Left ventricle myocardium inferior (tissue), 1 donor: ENCODE results near the gene GPC6. TPM values are rescaled to one million over a fixed set of nuclear protein-coding genes. Genes with fewer than 3 reads are reported as not detected.

Experiments
- DNase-seq: peaks from one replicate; pipeline ENCODE4 v3.0.0-alpha.2; 2020
- H3K27ac ChIP-seq: fragments of 200-600 bp; replicated peaks from 2 replicates; pipeline ENCODE4 v1.8.0; 2021
- H3K27me3 ChIP-seq: fragments of 200-600 bp; 2 replicates; pipeline ENCODE4 v1.8.0; 2021; ENCODE audit warnings: low read depth
- H3K36me3 ChIP-seq: fragments of 200-600 bp; 2 replicates; pipeline ENCODE4 v1.8.0; 2021
- H3K4me1 ChIP-seq: fragments of 200-600 bp; 2 replicates; pipeline ENCODE4 v1.8.0; 2021
- H3K4me3 ChIP-seq: fragments of 200-600 bp; 2 replicates; pipeline ENCODE4 v1.8.0; 2021; ENCODE audit warnings: mild to moderate bottlenecking, moderate library complexity
- H3K9me3 ChIP-seq: fragments of 200-600 bp; replicated peaks from 2 replicates; pipeline ENCODE4 v1.8.0; 2021
- CTCF ChIP-seq: fragments of 200-600 bp; IDR thresholded peaks from 2 replicates; pipeline ENCODE4 v1.8.0; 2021; ENCODE audit warnings: antibody characterized with exemption, mild to moderate bottlenecking, borderline replicate concordance
- intact Hi-C: fragments of 100-400 bp; cut with micrococcal nuclease; formaldehyde crosslinking; loops from one replicate; pipeline ENCODE4 v1.11.0; 2022
- total RNA-seq: library from RNA; stranded (reverse); fragmentation: NEBNext Ultra II Directional; extraction: Animal tissue kit (Norgen Biotek cat#: 25700); gene quantifications from one replicate; pipeline ENCODE4 v1.2.1, GENCODE V29; 2021
- donor health status: DM: no; HTN: yes; CAD: no; lungs with severe emphysema.

Gene GPC6
- total RNA-seq, 1 donor from 2014 or later: 1.8 TPM

DNA sequence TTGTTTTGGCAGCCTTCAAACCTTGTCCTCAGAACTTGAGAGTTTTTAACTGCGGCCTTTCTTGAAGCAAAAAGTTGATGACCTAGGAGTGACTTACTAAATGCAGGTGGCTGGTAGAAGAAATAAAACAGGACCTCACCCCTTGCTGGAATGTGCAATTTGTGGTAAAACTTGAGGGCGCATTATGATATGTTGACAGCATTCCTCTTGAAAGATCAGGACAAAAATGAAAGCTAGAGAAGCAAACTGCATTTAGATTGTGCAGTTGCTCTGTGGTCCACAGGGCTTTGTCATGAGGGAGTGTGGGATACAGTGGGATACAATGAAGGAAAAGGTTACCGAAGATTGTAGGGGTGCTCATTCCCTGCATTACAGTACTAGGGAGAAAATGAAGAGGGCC, 504.2 kb downstream of the GPC6 start:
- no peaks in the 10 kb centered on the region for H3K4me1 ChIP-seq
- H3K9me3 ChIP-seq: no peaks in the 10 kb centered on the region
- no peak overlapping the region for H3K27ac ChIP-seq
- intact Hi-C loops: no loop called here
- no peak for TF ChIP-seq CTCF
- no peak overlapping the region for H3K4me3 ChIP-seq
- no peaks in the 10 kb centered on the region for H3K27me3 ChIP-seq
- no peaks in the 10 kb centered on the region for H3K36me3 ChIP-seq
- DNase-seq: no peak

- no peak overlapping the region for H3K4me3 ChIP-seq
- TF ChIP-seq CTCF: no peak
- H3K27me3 ChIP-seq: no peaks in the 10 kb centered on the region
- DNase-seq: no peak
- intact Hi-C loops: no loop called here
- no peak overlapping the region for H3K27ac ChIP-seq
- H3K36me3 ChIP-seq: no peaks in the 10 kb centered on the region
- no peaks in the 10 kb centered on the region for H3K4me1 ChIP-seq
- H3K9me3 ChIP-seq: no peaks in the 10 kb centered on the region
These were observed 505.6 kb downstream of the GPC6 start for GRCh38 chr13:93732186-93732585.

- Histone ChIP-seq H3K27ac (no peak overlapping the region), H3K4me3 (no peak overlapping the region), H3K27me3 (no peaks in the 10 kb centered on the region), H3K9me3 (no peaks in the 10 kb centered on the region), H3K4me1 (peaks cover 2% of the 10 kb centered on the region), H3K36me3 (no peaks in the 10 kb centered on the region)
- TF ChIP-seq CTCF: no peak
- intact Hi-C loops: no loop called here
- DNase-seq: no peak
These were observed 509.5 kb downstream of the GPC6 start for GRCh38 chr13:93736081-93736480.

- DNase-seq: no peak
- Histone ChIP-seq H3K4me1 (peaks cover 2% of the 10 kb centered on the region), H3K36me3 (no peaks in the 10 kb centered on the region), H3K27me3 (no peaks in the 10 kb centered on the region), H3K27ac (no peak overlapping the region), H3K4me3 (no peak overlapping the region), H3K9me3 (no peaks in the 10 kb centered on the region)
- TF ChIP-seq CTCF: no peak
- intact Hi-C loops: no loop called here
These were observed 510.3 kb downstream of the GPC6 start for GRCh38 chr13:93736909-93737308.

GRCh38 chr13:93740334-93740733, 513.7 kb downstream of the GPC6 start:
- H3K27ac ChIP-seq: no peak overlapping the region
- H3K4me3 ChIP-seq: no peak overlapping the region
- peaks cover 2% of the 10 kb centered on the region for H3K4me1 ChIP-seq
- no peak for TF ChIP-seq CTCF
- intact Hi-C loops: no loop called here
- no peaks in the 10 kb centered on the region for H3K36me3 ChIP-seq
- H3K27me3 ChIP-seq: no peaks in the 10 kb centered on the region
- DNase-seq: no peak
- no peaks in the 10 kb centered on the region for H3K9me3 ChIP-seq

DNA sequence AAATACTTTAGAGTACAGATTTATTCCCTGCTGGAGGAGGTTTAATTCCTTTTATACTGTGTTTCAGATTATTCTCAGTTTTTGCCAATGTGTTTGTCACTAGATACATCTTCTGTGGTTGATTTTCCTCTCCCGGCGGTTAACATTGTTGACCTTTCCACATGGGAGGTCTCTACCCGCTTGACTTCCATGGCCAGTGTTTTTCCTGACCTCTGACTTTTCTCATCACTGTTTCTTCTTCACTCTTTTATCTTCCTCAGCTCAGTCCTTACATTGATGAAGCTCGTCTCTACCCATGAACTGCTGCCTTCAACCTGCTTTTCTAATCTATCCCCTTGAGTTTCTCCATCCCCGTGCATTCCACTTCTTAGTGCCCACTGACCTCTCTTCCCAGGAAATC, 517.4 kb downstream of the GPC6 start:
- no peak for DNase-seq
- no peaks in the 10 kb centered on the region for H3K36me3 ChIP-seq
- no peak overlapping the region for H3K27ac ChIP-seq
- intact Hi-C loops: no loop called here
- peaks cover 2% of the 10 kb centered on the region for H3K4me1 ChIP-seq
- no peaks in the 10 kb centered on the region for H3K9me3 ChIP-seq
- no peaks in the 10 kb centered on the region for H3K27me3 ChIP-seq
- TF ChIP-seq CTCF: no peak
- H3K4me3 ChIP-seq: no peak overlapping the region
